DMS153 treated with DMSO at 0.1 percent for 48 hours (cell line): ENCODE measurements around the gene MAGEL2.
"Not testable (repeated sequence)": the region's sequence is repeated elsewhere in the genome, so short reads cannot be mapped to it uniquely, and the experiment has no call there.

ENCODE experiments used
- DNase-seq: peaks from one replicate; lab custom pipeline; 2025; ENCODE audit not compliant: unreplicated experiment; lab: John Stamatoyannopoulos, UW

The MAGEL2 gene

DNA sequence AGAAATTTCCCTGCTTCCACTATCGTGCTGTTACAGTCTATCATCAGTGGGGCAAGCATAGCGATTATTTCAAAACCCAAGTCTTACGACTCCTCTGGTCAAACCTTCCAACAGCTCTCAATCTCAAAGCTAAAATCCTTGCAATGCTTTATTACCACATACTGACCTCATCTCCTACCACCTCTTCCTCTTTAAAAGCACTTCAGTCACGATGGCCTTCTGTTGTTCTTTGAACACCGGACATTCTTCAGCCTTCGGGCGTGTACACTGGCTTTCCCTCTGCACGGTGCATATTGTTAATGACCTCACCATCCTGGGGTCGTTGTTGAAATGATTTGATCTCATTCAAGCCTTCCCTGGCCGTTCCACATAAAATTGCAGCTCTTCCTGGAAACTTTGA lies 31.1 kb downstream of the MAGEL2 start:
- no peak for DNase-seq

DNA sequence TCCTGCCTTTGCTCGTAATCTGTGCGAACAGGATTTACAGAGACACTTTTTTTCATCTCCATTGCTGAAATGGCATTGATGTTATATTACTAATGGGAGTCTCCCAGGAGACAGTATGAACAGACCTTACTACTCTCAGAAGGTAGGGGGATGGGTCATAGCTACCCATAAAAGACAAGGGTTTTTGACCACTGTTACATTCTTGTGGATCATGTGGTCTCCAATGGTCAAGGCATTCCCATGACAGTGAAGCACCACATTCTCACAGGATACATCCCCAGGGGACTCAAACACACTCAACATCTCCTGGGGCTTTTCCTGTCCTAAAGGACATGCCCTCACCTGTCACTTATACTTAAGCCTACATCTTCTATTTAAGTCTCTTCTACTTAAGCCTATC lies 41.4 kb downstream of the MAGEL2 start:
- DNase-seq, result no peak

GRCh38 chr15:23602124-23602523 lies 45.5 kb downstream of the MAGEL2 start:
- no peak for DNase-seq

- DNase-seq, result no peak
Observed at GRCh38 chr15:23599053-23599452, 48.6 kb downstream of the MAGEL2 start.

GRCh38 chr15:23597278-23597677 lies 50.4 kb downstream of the MAGEL2 start:
- DNase-seq, result not testable (repeated sequence)

GRCh38 chr15:23596736-23597135 lies 50.9 kb downstream of the MAGEL2 start:
- DNase-seq, result no peak

DNA sequence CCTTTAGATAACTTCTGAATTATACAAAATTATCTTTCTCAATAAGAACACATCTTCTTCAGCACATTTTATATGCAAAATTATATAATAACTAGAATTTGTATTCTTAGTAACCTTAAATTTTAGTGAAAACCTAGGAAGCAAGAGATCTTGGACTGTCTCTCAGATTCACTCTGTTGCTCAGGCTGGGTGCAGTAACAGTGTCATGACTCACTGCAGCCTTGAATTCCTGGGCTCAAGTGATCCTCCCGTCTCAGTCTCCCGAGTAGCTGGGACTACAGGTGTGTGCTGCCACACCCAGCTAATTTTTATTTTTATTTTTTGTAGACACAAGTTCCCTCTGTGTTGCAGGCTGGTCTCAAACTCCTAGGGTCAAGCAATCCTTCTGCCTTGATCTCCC lies 52.3 kb downstream of the MAGEL2 start:
- DNase-seq, result no peak

- DNase-seq, result no peak
Observed at GRCh38 chr15:23594252-23594770, 53.4 kb downstream of the MAGEL2 start.
